ENCODE results near the gene SKI. TPM values are rescaled to one million over a fixed set of nuclear protein-coding genes. Genes with fewer than 3 reads are reported as not detected.

Gene SKI
- total RNA-seq, 1 experiment from 2014 or later = 89.5 TPM

DNA sequence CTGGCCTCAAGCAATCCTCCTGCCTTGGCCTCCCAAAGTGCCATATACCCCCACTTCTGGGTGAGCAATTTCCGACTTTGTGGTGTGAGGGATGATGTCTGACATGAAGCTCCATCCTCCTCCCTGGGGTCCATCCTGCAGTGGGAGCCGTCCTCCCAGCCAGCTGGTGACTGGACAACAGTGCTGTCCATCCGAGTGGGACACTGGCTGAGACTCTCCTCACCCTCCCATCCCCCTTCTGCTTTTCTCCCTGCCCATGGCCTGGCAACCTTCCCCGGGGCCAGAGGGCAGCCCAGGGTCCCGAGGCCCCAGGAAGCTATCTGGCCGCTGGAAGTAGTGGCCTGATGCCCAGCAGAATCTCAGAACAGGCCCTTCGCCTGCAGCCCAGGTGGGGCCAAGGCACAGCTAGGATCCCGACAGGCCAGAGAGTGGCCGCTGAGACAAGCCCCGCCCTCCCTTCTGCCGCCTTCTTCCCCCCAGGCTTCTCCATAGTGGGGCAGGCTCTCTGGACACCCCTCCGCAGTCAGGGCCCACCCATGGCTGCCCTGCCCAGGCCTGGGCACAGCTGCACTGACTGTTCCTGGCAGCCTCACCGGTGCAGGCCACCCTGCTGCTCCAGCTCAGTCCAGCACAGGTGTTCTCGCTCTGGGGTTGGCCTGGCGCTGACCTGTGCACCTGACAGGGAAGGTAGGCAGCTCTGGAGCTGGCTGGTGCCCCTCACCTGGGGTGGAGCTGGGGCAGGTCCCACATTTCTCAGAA, 25.1 kb upstream of the SKI start:
- TF ChIP-seq, protein P1, sequence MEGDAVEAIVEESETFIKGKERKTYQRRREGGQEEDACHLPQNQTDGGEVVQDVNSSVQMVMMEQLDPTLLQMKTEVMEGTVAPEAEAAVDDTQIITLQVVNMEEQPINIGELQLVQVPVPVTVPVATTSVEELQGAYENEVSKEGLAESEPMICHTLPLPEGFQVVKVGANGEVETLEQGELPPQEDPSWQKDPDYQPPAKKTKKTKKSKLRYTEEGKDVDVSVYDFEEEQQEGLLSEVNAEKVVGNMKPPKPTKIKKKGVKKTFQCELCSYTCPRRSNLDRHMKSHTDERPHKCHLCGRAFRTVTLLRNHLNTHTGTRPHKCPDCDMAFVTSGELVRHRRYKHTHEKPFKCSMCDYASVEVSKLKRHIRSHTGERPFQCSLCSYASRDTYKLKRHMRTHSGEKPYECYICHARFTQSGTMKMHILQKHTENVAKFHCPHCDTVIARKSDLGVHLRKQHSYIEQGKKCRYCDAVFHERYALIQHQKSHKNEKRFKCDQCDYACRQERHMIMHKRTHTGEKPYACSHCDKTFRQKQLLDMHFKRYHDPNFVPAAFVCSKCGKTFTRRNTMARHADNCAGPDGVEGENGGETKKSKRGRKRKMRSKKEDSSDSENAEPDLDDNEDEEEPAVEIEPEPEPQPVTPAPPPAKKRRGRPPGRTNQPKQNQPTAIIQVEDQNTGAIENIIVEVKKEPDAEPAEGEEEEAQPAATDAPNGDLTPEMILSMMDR (conservative IDR thresholded peaks at IDR 0.05) = no peak
- peaks cover 10 to 36% of the 10 kb centered on the region in 2 experiments for H3K4me1 Mint-ChIP-seq
- no peak overlapping the region for H3K9ac ChIP-seq (ENCODE audit: extremely low read depth, insufficient read length, low read length)

More for the DNA sequence above, 25.1 kb upstream of the SKI start:
- Mint-ChIP-seq H3K27me3 (ENCODE audit: low read depth) (peaks cover 13% of the 10 kb centered on the region), H3K27ac (no peak overlapping the region), H3K9me3 (no peaks in the 10 kb centered on the region), H3K4me3 (no peak overlapping the region; a peak in 1 of 5 replicates), H3K36me3 (ENCODE audit: insufficient read depth in 1 of 3, low read depth in 3 of 3) (no peaks in the 10 kb centered on the region)
- Histone ChIP-seq H3K56ac (ENCODE audit: insufficient read length, low read depth, low read length) (no peak overlapping the region), H3K4ac (ENCODE audit: low read depth, low read length) (no peak overlapping the region), H3K27ac (ENCODE audit: insufficient read length, low read depth, low read length) (no peak overlapping the region), H2BK120ac (ENCODE audit: low read depth, low read length, poor library complexity, severe bottlenecking) (no peak overlapping the region), H3K79me2 (ENCODE audit: insufficient read depth, low read length) (no peaks in the 10 kb centered on the region), H2BK15ac (ENCODE audit: low read depth, low read length) (no peak overlapping the region), H4K8ac (replicated peaks; ENCODE audit: insufficient read length, low read depth, low read length) (no peak overlapping the region), H2BK12ac (ENCODE audit: insufficient read length, low read depth, low read length) (no peak overlapping the region), H3K4me2 (ENCODE audit: insufficient read depth, insufficient read length, low read length) (no peak overlapping the region), H3K27me3 (ENCODE audit: insufficient read depth, low read length) (no peaks in the 10 kb centered on the region), H3K14ac (ENCODE audit: insufficient read depth, low read length) (no peak overlapping the region; the same call in 1 of the 2 replicates), H4K20me1 (ENCODE audit: control insufficient read depth, insufficient read depth, insufficient read length) (no peaks in the 10 kb centered on the region), H3K23ac (ENCODE audit: insufficient read length, low read depth, low read length) (no peak overlapping the region), H3K9me3 (ENCODE audit: control insufficient read depth, low read depth, low read length) (no peaks in the 10 kb centered on the region), H3K18ac (ENCODE audit: insufficient read length, low read depth, low read length) (no peak overlapping the region), H4K91ac (ENCODE audit: insufficient read length, low read depth, low read length) (no peak overlapping the region), H2BK20ac (ENCODE audit: low read depth, low read length, poor library complexity, severe bottlenecking) (no peak overlapping the region), H2AK5ac (ENCODE audit: insufficient read length, low read length) (no peak overlapping the region), H3K4me1 (ENCODE audit: insufficient read depth, low read length) (no peaks in the 10 kb centered on the region), H3T11ph (ENCODE audit: low read length) (no peak overlapping the region), H3K79me1 (ENCODE audit: insufficient read depth, low read depth, low read length, poor library complexity, severe bottlenecking) (no peaks in the 10 kb centered on the region), H2BK5ac (ENCODE audit: insufficient read length, low read length) (no peak overlapping the region), H4K5ac (ENCODE audit: insufficient read length, low read depth, low read length) (no peak overlapping the region), H3K23me2 (ENCODE audit: insufficient read length, low read depth, low read length, poor library complexity, severe bottlenecking) (peaks cover 14% of the 10 kb centered on the region), H2AFZ (ENCODE audit: low read length) (no peak overlapping the region)
- DNase-seq = no peak
- no CpG with 5 or more reads among the region's 15 CpGs for WGBS (ENCODE audit: extremely low coverage, insufficient read length, low lambda C conversion rate)
